HS-27A (cell line): Measurements from ENCODE around the gene C4BPA.

Source experiments
- DNase-seq: peaks from one replicate; pipeline ENCODE4 v3.0.0-alpha.2; 2012; ENCODE audit warnings: low read depth, missing footprints

C4BPA gene

DNA sequence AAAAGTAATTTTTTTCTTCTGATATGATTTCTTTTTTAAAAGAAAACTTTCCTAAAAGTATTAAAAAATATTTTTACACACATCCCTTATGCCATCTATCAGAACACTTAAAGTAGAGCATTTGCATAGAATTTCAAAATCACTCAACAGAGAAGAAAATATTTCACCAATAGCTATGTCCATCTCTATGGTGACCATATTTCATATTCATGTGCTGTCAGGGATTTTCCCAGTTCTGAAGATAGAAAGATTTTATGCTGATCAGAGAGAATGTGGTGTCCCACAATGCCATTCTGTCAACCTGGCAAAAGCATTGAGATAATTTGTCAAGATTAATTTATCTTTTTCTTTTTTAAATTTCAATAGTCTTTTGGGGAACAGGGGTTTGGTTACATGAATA is 87.0 kb downstream of the C4BPA start:
- DNase-seq: no peak

DNA sequence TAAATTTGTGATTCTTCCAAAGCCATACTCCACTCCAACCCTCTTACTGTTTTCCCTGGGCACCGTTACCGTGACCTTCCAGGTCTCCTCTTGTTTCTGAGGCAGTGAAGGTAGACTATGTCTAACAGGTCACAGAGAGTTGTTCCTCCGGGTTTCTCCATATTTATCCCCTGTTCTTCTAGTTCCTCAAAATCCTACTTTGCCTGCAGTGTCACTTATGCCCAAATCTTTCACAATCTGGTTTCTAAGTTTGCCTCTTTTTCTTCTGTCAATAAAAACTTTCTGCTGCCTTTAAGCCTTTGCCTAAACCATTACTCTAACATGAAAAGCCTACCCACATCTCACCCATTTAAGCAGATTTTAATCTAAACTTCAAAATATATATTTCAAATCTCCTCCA is 87.7 kb downstream of the C4BPA start:
- no peak for DNase-seq

DNA sequence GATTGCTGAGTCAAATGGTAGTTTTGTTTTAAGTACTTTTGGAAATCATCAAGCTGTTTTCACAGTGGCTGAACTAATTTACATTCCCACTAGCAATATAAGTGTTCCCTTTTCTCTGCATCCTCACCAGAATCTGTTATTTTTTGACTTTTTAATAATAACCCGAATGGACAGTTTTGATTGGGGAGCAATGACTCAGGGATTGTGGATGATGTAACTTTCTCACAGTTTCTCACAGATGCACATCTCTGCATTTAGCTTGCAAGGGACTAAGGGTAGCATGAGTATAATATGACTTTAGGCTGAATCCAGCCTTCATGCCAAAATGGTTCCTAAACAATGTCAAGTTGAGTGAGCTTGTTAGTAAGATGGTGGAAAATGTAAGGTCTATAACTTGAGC is 90.2 kb downstream of the C4BPA start:
- no peak for DNase-seq
